Mucosa of rectum (tissue), 2 donors: ENCODE measurements around the gene ZFP36.

Source experiments
- H3K27ac ChIP-seq, 2 donors: one replicate each; pipeline ENCODE4 v1.7.0; 2013; ENCODE audit warnings: inconsistent platforms in 2 of 2, low read depth in 2 of 2, low read length in 2 of 2
- H3K27me3 ChIP-seq, 2 donors: one replicate each; pipeline ENCODE4 v1.7.0; 2013; ENCODE audit warnings: low read length in 2 of 2; ENCODE audit not compliant: control insufficient read depth in 2 of 2, insufficient read depth in 2 of 2
- H3K36me3 ChIP-seq, 2 donors: one replicate each; pipeline ENCODE4 v1.7.0; 2013; ENCODE audit warnings: low read length in 2 of 2; ENCODE audit not compliant: control insufficient read depth in 2 of 2, insufficient read depth in 2 of 2
- H3K4me1 ChIP-seq, 2 donors: one replicate each; pipeline ENCODE4 v1.7.0; 2013; ENCODE audit warnings: low read length in 2 of 2, mild to moderate bottlenecking in 1 of 2; ENCODE audit not compliant: control insufficient read depth in 2 of 2, insufficient read depth in 2 of 2
- H3K4me3 ChIP-seq, 2 donors: one replicate each; pipeline ENCODE4 v1.7.0; 2013; ENCODE audit warnings: low read length in 2 of 2
- H3K9ac ChIP-seq, 2 donors: one replicate each; pipeline ENCODE4 v1.7.0; 2013; ENCODE audit warnings: low read length in 2 of 2, low read depth in 1 of 2, mild to moderate bottlenecking in 1 of 2
- H3K9me3 ChIP-seq, 2 donors: one replicate each; pipeline ENCODE4 v1.7.0; 2013; ENCODE audit warnings: low read length in 2 of 2; ENCODE audit not compliant: control insufficient read depth in 2 of 2
- donor health status: healthy.
- donor health status: Normal muscosa, but diverticular disease.

The ZFP36 gene, protein sequence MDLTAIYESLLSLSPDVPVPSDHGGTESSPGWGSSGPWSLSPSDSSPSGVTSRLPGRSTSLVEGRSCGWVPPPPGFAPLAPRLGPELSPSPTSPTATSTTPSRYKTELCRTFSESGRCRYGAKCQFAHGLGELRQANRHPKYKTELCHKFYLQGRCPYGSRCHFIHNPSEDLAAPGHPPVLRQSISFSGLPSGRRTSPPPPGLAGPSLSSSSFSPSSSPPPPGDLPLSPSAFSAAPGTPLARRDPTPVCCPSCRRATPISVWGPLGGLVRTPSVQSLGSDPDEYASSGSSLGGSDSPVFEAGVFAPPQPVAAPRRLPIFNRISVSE

DNA sequence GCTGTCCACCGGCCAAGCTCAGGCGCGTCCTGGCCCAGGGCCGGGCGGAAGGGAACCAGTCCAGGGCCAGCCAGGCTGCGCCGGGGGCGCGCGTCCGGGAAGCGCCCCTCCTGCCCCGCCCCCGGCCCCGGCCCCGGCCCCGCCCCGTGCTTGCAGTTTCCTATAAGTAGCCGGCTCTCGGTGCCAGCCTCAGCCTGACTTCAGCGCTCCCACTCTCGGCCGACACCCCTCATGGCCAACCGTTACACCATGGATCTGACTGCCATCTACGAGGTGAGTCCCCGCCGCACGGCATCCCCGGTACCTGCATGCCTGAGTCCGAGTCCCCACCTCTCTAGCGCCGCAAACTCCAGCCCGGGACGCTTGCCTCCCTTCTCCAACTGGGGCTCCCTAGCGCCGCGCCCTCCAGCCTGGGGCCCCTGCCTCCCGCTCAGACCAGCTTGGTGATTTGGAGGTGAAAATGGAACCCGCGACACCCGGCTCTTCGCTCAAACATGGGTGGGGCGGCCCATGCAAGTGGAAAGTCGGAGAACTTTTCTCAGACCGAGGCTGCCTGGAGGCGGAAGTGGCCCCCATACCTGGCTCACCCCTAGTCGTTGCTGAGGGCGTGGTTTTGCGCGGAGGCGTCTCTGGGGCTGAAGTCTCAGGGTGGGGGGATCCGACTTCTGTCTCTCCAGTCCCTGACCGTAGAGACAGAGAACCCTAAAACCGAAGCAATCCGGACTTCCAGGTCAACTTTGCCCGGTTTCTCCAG is at the start of gene ZFP36:
ZFP36 (plus strand) TSS at position 192 of the 754 bp plus-strand sequence; CDS start at position 250, 58 bp downstream.
- peaks cover 45 to 64% of the 10 kb centered on the region in 2 donors for H3K4me1 ChIP-seq
- peak within 1 kb of the TSS; percentile 81 to 87 for H3K4me3 ChIP-seq
- H3K9ac ChIP-seq = peak within 1 kb of the TSS; percentile 98 to 99
- no peaks in the 10 kb centered on the region for H3K9me3 ChIP-seq
- peaks cover 12 to 18% of the 10 kb centered on the region in 2 donors for H3K36me3 ChIP-seq
- peak within 1 kb of the TSS; percentile 97 to 100 for H3K27ac ChIP-seq
- H3K27me3 ChIP-seq = no peaks in the 10 kb centered on the region

- Histone ChIP-seq H3K4me1 (no peaks in the 10 kb centered on the region), H3K9ac (no peak overlapping the region), H3K36me3 (peaks cover 50 to 77% of the 10 kb centered on the region in 2 donors), H3K4me3 (no peak overlapping the region), H3K9me3 (no peaks in the 10 kb centered on the region), H3K27me3 (no peaks in the 10 kb centered on the region), H3K27ac (no peak overlapping the region)
Observed at GRCh38 chr19:39359026-39359425, 47.6 kb upstream of the ZFP36 start.

DNA sequence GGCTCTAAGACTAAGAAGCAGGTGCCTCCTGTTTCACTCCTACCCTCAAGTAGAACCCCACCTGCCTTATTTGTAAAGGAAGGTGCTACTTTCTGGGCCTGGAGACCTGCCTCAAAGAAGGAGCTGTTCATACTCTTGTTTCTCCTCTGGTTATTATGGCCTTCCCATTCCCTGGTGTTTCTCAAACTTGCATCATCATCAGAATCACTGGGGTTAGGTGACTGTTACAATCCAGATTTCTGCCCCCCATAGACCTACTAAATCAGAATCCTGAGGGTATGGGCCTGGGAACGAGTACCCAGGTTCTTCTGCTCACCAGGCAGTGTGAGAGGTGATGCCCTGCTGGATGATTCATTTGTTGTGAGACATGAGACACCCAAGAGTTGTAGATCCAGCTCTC is 46.0 kb upstream of the ZFP36 start:
- H3K36me3 ChIP-seq = peaks cover 40 to 68% of the 10 kb centered on the region in 2 donors
- H3K27me3 ChIP-seq = no peaks in the 10 kb centered on the region
- no peak overlapping the region for H3K27ac ChIP-seq
- H3K4me3 ChIP-seq = no peak overlapping the region
- no peaks in the 10 kb centered on the region for H3K9me3 ChIP-seq
- H3K9ac ChIP-seq = no peak overlapping the region
- H3K4me1 ChIP-seq = no peaks in the 10 kb centered on the region

DNA sequence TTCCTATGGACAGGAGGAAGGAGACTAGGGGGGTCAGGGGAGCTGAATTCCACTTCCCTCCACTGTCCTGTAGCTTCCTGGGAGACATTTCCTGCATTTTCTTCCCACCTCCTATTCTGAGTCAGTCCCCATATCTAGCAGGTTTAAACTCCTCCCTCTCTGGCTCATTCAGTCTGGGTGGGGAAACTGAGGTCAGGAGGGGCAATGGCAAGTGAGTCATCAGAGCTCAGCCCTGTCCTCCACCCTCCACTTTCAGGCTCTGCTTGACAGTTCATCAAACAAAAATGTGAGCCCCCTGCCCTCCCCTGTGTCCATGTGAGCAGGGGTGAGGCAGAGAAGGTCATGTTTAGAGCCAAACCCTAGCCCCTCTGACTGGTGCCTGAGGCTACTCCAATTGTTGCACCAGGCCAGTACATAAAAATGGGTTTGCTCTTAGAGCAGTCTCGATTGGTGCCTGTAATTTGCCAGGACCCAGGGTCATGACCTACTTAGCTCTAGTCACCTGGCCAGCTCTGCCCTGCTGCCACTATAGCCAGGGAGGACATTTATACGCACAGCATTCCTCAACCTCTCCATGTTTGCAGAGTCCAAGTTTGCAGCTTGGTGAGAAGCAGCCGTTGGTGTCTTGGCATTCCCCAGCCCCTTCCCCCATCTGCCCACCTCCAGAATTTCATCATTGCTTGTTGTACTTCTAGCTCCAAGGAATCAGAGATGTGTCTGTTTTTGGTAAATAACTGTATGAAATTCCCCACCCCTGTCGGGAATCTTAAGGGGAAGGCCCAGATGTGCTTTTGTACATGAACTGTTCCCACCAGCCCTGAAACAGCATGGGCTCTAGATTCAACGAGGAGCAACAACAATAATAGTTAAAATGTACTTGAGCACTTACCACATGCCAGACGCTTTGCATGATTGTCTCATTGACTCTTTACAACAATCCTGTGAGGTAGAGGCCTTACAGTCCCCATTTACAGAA is 43.7 kb upstream of the ZFP36 start:
- peaks cover 28 to 45% of the 10 kb centered on the region in 2 donors for H3K36me3 ChIP-seq
- no peaks in the 10 kb centered on the region for H3K4me1 ChIP-seq
- no peaks in the 10 kb centered on the region for H3K9me3 ChIP-seq
- H3K27ac ChIP-seq = peak overlapping the region; percentile 1 to 59
- no peaks in the 10 kb centered on the region for H3K27me3 ChIP-seq
- no peak overlapping the region for H3K9ac ChIP-seq
- H3K4me3 ChIP-seq = no peak overlapping the region

- no peak overlapping the region for H3K9ac ChIP-seq
Observed at GRCh38 chr19:39363901-39364457, 42.7 kb upstream of the ZFP36 start.

DNA sequence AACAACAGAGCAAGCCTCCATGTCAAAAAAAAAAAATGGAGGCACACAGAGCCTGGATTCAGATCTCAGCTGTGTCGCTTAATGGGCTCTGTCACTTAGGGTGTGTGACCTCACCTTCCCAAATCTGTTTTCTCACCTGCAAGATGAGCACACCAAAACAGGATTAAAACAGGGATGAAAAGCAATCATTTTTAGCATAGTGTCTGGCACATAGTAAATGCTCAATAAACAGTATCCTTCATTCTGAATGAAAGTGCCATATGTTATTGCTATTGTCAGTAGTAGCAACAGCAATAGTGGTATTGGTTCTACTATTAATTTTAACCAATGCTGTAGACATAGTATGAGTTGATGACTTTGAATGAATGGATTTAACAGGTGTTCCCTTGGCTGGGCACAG is 41.1 kb upstream of the ZFP36 start:
- no peaks in the 10 kb centered on the region for H3K9me3 ChIP-seq
- H3K4me1 ChIP-seq = no peaks in the 10 kb centered on the region
- no peak overlapping the region for H3K9ac ChIP-seq

More at GRCh38 chr19:39363901-39364457, 42.7 kb upstream of the ZFP36 start:
- peaks cover 31 to 42% of the 10 kb centered on the region in 2 donors for H3K36me3 ChIP-seq
- no peaks in the 10 kb centered on the region for H3K4me1 ChIP-seq
- H3K27me3 ChIP-seq = no peaks in the 10 kb centered on the region
- H3K9me3 ChIP-seq = no peaks in the 10 kb centered on the region
- H3K27ac ChIP-seq = peak overlapping the region; percentile 25 to 59
- H3K4me3 ChIP-seq = no peak overlapping the region

GRCh38 chr19:39369200-39369599 is 37.4 kb upstream of the ZFP36 start:
- Histone ChIP-seq H3K36me3 (peaks cover 33 to 38% of the 10 kb centered on the region in 2 donors), H3K4me1 (peaks cover 8 to 10% of the 10 kb centered on the region in 2 donors), H3K9me3 (no peaks in the 10 kb centered on the region), H3K9ac (no peak overlapping the region), H3K27me3 (no peaks in the 10 kb centered on the region), H3K27ac (no peak overlapping the region), H3K4me3 (no peak overlapping the region)

More for the DNA sequence above, 41.1 kb upstream of the ZFP36 start:
- Histone ChIP-seq H3K4me3 (no peak overlapping the region), H3K36me3 (peaks cover 32 to 43% of the 10 kb centered on the region in 2 donors), H3K27ac (no peak overlapping the region), H3K27me3 (no peaks in the 10 kb centered on the region)

GRCh38 chr19:39370735-39371134 is 35.9 kb upstream of the ZFP36 start:
- no peaks in the 10 kb centered on the region for H3K27me3 ChIP-seq
- H3K4me3 ChIP-seq = no peak overlapping the region
- peaks cover 37 to 38% of the 10 kb centered on the region in 2 donors for H3K36me3 ChIP-seq
- H3K27ac ChIP-seq = no peak overlapping the region
- H3K9ac ChIP-seq = no peak overlapping the region
- H3K9me3 ChIP-seq = no peaks in the 10 kb centered on the region
- peaks cover 8 to 10% of the 10 kb centered on the region in 2 donors for H3K4me1 ChIP-seq

- Histone ChIP-seq H3K36me3 (peaks cover 52 to 53% of the 10 kb centered on the region in 2 donors), H3K4me3 (no peak overlapping the region), H3K27me3 (no peaks in the 10 kb centered on the region), H3K4me1 (peaks cover 8 to 10% of the 10 kb centered on the region in 2 donors), H3K27ac (peak overlapping the region; percentile 77 to 83), H3K9me3 (no peaks in the 10 kb centered on the region), H3K9ac (peak overlapping the region in 1 of 2 donors; percentile 32)
Observed at GRCh38 chr19:39372047-39372802, 34.4 kb upstream of the ZFP36 start.
